Activated CD4-positive, alpha-beta T cell treated with anti-CD3 and anti-CD28 coated beads, Interleukin-2, amount 50 U/mL, for 1 hour (primary cell): Measurements from ENCODE around the gene FAM78B.

Experiments
- DNase-seq: peaks from one replicate; pipeline ENCODE4 v3.0.0-alpha.2; 2020

FAM78B gene

DNA sequence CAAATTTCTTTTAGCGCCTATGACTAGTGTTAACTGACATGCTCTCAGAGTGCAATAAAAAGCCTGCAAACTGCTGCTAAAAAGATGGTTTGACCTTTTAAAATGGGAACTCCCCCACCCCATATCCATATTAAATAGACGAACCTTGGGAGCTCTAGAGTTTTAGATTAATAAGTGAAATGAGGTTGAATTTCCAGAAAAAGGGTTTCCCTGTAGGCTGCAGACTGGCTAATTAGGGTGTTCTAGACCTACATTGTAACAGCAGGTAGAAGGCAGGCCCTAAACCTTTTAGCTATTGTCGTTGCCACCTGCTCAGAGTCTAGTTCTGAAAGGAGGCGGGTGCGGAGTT is 2.2 kb downstream of the FAM78B start:
- DNase-seq = no peak

DNA sequence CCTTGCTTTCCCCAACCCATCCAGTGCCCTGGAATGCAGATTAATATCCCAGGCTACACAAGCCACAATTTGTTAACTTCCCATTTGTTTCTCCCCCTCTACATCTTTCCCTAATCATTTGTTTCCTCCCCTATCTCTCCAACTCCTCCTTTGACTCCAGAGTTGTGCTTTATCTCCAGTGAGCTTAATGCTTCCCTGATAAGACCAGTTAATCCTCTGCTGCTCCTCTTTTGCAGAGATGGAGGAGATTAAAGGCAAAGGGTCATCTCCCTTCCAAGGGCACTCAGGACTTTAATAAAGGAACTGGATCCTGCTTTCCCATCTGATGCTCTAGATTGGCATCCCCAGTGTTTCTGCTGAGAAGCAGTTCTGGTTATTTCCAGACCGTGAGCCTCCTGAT is 7.1 kb downstream of the FAM78B start:
- DNase-seq = no peak

DNA sequence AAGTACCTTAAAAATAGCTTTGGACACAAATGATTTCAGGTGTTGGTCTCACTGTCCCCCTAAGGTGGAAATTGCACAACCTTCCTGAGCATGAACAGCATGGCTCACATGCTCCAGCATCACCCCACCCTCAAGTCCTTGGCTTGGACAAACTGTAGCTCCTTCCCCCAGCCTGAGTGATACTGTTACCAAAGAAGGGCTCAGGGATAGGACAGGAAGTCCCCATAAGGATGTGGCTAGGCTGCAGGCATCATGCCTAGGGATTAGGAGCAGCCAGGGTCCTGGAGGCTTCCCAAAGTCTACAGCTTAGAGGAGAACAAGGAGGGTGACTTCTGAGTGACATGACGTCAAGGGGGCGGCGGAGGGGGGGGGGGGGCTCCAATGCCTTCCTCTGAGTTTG is 10.1 kb downstream of the FAM78B start:
- no peak for DNase-seq

DNA sequence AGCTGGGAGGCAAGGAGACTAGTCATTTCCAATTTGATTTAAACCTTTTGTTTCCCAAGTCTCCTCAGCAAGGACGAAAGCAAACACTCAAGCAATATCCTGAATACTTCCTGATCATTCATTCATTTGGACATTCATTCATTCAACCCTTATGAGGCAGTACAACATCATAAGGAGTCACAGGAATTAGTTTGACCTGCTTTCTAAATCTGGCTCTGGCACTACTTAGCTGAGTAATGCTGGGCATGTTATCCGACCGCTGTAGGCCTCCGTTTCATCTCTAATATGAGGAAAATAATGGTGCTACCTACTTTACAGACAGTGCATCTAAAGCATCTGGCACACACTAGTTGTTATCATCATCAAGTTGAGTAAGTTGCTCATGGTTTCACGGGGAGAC is 11.7 kb downstream of the FAM78B start:
- DNase-seq = no peak

DNA sequence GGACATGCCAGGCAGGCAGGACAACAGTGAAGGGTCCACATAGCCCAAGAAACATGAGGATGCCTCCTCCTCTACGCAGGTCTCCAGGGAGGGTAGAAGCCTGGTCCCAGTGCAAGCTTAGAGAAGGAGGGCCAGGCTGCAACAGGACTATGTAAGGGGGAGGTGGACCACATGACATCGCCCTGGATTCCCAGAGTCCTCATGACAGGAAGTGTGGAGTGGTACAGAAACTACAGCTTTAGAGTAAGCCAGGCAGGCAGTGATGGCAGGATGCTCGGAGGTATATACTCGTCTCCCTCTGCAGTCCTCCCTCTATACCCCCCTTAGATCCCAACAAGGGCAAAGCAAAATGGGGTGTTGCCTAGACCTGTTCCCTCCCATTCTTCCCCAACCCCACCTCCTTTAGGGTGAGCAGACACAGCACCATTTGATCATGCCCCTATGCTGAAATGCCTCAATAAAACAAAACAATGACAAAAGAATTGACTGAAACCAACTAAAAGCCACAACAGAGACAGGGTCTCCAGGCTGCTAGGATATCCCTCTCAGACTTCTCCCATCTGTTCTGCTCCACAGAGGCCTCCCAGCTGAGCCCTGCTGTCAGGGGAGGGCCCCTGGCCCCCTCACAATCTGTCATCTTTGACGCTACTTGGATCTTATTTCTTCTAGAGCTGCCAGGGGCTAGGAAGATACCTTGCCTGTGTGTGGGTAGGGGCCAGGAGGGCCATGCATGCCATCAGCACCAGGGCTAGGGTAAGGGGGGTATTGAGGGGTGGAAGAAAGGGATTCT is 13.1 kb downstream of the FAM78B start:
- DNase-seq = no peak

DNA sequence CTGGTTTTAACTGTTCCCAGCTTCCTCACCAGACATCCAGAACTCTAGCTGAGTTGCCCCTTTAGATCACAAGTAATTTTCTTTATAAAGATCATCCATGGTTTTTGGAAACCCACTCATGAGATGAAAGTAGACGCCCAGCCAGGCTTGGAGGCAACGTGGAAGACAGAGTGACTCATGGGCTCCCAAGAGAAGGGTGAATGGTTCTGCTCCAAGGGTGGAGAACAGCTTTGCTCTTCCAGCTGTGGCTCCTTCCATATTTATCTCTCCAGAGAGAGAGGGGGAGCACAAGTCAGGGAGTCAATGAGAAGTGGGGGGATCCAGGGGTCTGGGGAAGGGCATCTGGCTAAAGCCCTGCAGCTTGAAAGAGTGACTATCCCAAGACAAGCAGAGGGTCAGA is 13.8 kb downstream of the FAM78B start:
- DNase-seq = no peak

DNA sequence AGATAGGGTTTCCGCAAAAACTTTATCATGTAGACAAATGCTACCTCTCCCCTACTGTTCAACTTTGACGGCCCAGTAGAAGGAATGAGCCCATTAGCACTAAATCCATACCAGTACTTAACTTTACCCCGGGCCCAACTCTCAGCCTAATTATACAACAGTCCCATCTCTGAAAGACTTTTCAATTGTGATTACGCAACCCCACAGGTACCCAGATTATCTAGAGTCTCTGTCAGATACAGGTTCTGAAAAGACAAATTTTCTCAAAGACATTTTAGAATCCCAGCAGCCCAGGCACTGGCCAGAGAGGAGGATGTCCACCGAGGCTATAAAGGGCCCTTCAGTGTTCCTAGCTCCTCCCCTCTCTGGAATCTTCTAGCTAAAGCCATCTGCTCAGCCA is 15.0 kb downstream of the FAM78B start:
- no peak for DNase-seq

DNA sequence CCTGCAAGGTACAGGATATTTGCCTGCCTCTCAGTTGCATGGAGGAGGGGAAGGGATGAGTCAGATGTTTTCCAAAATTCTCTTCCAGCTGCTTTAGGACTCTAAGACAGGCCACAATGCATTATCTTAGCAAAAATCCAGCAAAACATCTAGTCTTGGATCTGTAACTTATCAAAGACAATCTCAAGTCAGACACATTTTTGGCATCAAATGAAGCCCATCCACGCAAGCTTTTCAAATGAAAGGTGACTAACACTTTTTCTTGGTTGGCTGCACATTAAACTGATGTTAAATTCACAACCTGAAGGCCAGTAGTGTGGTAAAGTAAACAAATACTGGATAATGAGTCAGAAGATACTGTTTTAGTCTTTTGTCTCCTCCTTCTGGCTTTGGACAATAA is 21.3 kb downstream of the FAM78B start:
- DNase-seq = no peak

DNA sequence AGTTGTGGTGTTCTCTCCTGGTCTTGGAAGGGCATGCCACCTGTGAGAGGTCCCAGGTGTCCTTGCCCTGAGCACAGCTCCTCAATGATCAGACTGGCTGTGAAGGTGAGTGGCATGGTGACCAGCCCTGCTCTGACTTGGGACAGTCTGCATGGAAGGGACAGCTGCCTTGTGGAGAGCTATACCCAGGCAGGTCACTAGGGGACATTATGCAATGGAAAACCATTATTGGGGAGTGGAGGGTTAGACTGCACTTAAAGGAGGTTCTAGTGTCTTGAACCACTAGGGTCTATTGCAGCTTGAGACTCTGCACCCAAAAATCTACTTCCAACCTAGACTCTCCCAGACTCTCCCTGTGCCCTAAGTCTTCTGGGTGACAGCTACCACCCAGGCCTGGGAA is 24.8 kb downstream of the FAM78B start:
- DNase-seq = no peak

DNA sequence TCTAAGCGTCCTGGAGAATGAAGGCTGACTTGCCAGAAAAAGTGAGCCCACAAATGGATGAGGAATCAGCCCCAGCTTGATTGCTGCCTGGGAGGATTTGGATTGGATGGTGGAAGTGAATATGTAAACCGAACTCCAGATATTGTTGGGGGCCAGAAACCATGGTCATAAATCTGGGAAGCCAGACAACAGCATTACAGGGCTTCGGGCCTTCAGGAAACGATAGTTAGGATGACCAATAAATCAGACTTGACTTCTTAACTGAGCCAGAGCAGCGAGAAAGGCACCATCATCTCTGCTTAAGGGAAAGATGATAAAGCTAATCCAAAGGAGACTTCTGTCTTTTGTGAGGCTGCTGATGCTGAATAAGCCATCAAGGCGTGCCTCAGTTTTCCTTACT is 26.6 kb downstream of the FAM78B start:
- no peak for DNase-seq

DNA sequence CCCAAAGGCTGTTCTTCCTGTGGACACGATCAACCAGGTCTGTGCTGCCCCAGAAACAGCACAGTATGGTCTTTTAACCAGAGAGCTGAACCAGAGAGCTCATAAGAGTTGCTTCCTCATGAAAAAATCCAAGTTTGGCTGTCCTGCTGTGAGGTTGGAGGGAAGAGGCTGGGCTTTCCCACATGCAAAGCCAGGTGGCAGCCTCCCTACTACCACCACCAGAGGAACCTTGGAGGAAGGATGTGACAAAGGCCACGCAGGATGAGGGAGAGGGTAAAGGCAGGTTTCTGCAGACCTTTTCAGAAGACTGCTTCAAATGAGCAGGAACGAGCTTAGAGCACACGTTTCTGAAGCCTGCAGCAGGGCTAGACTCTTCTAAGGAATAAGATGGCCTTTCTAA is 27.1 kb downstream of the FAM78B start:
- DNase-seq = no peak

DNA sequence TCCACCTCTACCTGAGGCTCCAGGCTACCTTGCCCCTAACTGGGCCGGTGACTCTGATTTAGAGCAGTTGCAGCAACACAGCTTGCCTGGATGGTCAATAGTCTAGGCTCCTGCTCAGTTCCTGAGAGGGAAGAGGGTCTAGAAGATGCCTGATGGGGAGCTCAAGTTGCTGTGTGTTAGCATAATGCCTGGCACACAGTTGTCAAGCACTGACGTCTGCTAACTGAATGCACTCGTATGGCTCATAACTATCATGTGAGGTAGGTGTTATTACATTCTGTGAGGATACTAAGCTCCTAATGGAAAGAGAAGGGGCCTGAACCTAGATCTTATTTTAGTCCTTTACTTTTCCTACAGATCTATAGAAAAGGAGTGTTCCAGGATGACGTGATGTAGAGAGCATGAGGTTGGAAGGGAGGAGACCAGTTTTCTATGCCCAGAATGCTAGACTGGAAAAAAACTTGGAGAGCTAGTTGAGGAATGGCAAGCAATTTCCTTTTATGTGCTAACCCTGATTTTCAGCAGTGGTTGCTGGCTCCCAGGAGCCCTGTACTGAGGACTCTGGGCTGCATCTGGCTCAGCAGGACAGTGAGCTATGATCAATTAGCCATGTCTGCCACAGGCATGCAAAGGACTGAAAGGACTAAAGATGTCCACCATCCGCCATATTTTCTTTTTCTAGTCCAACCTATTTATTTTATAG is 30.0 kb downstream of the FAM78B start:
- no peak for DNase-seq

DNA sequence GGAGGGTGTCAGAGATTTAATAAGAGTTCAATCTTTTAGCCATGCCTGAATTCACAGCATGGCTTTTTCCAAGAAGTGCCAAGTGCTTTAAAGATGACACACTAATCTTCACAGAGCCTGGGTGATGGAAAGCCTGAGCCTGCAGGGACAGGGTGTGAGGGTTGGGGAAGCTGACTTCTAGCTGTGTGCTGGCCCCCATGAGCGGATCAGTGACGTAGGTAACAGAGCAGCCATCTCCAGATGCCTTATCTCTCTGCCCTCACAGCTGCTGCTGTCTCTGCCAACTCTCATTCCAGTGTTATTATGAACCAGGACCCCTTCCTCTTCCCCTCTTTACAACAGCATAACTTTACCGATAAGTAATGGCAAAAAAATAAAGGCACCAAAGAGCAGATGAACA is 30.6 kb downstream of the FAM78B start:
- no peak for DNase-seq

DNA sequence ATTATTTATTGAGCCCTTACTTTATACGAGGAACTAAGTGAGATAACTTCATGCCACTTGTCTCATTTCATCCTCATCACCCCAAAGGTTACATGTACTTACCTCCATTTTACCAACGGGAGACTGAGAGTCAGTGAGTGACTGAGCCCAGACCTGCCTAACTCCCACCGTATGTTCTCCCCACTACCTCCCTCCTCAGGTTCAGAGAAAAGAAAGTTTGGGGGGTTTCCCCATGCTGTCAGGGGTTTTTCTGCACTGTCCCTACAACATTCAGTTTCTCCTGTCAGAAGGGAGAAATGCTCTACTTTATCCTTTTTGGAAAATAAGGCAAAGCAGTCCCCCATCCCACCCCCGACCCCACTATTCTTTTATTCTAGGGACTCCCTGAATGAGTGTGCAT is 32.9 kb downstream of the FAM78B start:
- DNase-seq = no peak

DNA sequence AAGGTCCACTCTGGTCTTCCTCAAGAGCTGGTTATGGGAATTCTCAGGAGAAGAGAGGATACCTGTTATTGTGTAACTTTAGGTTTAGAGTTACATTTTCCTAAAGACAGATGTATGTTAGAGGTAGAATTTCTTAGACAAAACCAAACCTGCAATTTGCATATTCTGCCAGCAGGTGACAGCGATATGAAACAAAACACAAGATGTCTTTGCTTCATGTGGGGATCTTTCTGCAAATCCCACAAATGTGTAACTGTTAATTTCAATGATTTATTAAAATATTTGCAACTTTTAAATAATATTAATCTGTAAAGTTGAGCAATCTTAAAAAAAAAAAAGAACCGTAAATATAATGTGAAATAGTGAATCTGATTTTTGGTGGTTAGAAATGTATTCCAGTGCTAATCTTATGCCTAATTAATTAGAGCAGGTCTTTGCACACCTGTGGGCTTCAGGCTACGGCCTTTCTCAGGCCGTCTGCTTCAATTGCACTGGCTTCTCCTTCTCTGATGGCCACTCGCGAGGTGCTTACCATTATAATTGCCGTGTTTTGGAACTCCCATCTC is 33.4 kb downstream of the FAM78B start:
- no peak for DNase-seq

DNA sequence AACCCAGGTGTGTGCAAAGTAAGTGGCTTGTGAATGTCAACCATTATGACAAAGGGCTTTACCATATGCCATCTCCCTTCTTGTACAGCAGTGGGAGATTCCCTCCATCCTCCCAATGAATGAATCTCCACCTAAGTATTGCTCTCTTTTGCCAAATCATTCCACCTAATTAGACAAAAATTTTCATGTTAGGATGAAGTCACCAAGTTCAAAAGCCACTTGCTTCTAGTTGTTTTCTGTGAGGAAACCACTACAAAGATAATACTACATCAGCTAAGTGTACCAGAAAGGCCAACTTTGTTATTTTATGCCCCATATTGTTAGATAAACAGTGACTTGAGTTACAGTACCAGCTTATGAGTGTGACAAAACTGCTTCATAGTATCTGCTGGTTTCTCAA is 34.3 kb downstream of the FAM78B start:
- DNase-seq = no peak

DNA sequence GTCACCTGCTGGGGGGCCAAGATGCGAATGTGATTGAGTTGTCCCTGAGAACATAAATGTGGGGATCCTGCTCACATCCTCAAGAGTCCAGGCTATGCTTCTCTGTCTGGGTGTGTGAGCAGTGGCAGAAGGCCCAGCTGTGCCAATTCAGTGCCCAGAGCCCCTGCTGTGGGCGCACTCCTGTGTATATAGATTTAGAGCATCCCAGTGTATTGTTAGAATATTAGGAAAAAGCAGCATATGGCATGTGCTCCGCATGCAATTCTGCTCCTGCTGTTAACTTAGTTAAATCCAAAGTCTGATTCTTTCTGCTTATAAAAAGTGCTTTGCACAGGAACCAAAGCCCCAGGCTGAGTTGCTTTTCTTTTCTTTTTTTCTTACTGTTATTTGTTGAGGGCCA is 37.8 kb downstream of the FAM78B start:
- no peak for DNase-seq

DNA sequence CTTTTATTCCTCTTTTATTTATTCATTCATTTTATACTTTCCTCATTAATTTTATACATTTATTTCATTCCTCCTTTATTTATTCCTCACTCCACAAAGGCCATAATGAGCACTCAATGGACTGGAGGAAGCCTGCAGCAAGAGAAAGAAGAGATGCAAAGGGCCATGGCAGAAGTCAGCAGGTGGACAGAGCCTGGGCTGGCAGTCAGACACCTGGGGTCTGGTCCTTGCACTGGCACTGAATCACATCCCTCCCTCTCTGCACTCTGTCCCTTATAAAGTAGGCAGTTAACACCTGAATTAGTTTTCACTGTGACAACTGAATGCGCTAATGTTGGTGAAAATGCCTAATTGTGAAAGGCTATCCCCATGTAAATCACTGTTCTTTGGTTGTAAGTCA is 38.6 kb downstream of the FAM78B start:
- no peak for DNase-seq

DNA sequence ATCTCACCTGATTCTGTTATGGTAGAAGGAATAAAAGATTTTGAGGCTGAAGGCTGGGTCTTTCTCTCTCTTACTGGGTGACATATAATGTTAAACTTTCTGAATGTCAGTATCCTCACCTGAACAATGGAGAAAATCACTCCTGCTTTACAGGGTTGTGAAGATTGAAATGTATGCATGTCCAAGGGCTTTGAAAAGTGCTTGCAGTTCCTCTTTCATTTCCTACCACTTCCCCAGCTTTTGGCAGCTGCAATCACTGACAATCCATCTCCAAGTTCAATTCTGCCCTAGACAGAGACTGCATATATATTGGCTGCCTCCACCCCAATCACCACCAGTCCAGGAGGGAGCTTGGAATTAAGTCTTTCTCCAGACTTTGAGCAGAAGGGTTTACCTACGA is 39.8 kb downstream of the FAM78B start:
- no peak for DNase-seq

DNA sequence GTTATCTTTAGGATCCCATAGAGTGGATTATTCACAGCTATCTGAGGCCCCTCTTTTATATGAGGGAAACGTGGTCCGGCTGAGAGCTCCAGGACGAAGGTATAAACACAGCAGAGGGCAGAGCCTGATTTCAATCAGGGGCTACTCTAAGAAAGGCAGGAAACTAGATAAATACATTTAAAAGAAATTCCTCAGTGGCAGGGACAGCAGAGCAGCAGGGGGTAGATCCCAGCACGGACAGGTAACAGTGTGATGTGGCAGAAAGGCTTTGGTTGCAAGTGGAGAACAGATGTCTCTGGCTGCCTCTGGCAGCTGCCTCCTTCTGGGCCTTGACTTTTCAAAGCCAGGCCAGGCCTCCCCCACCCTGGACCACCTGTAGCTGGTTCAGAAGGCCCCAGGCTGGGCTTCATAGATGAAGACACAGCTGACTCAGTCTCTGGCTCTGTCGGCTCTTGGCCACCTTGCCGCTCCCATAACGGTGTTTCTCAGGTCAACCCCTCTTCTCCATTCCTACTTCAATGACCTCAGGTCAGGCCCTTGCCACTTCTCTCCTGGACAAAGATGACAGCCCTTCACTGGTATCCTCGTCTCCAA is 43.8 kb downstream of the FAM78B start:
- no peak for DNase-seq

DNA sequence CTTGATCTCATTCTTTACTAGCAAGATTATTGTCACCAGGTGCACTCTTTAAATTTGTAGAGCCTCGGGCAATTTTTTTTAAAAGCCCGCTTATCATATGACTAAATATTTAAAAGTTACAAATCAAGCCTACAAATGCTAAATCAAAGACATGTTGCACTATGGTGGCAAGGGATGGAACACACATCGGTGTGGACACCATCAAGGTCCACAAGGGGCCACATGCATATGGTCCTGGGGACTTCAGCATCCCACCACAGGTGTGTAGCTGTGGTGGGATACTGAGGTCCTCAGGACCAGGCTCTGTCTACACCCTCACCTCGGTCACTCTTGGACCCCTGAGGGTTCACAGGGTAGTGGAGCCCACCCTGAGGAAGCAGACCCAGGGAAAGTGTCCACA is 45.8 kb downstream of the FAM78B start:
- DNase-seq = no peak

DNA sequence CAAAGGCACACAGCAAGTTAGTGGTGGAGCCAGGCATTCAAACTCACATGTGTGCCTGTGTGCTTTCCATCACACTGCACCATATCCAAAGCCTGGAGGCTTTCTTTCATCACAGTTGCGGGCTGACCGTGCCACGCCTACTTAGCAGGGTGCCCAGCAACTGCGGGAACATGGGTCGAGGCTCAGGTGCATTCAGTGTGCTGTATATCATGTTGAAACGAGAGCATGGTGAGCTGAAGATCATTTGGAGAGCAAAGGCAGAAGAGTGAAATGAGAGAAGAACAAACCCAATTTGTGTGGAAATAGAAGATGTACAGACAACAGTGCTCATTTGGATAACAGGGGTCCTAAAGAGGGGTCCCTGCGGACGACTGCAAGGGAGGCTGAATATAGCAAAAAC is 46.5 kb downstream of the FAM78B start:
- DNase-seq = no peak

DNA sequence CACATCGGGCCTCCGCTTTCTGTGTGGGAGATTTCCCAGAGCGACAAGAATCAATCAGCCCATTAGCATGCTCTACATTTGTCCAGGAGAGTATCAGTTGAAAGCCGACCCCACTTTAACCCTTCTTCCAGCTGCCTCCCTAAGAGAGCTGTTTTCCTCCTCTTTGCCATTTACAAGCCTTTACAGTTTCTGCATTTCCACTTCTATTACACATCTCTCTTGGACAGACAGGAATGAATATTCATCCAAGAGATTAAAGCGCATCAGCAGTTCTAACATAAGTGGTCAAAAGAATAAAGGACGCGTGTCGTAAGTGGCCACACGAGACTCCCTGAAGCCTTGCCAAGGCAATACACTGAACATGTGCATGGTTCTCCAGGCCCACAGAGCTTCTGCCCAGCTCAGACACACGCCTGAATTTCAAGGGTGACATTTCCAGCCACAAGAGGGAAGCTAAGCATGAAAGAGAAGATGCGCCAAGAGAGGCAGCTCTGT is 47.3 kb downstream of the FAM78B start:
- no peak for DNase-seq

DNA sequence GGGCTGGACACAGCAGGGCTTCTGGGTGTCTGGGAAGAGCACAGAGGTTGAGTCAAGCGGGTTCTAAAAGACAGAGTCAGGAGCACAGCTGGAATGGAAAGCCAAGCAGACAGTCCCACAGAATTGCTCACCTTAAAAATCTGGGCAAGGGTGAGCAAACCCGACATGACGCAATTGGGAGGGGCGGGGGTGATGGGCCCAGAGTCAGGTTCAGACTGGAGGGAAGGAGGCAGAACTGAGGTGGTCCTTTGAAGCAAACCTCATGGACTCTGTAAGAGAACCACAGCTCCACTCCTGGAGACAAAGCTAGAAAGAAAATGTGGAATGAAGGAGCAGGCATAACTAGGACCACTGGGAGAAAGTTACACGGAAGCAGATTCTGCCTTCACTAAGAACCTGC is 49.0 kb downstream of the FAM78B start:
- no peak for DNase-seq
